BE2C (cell line): ENCODE data around the gene DRD1.
"Not testable (repeated sequence)": the region's sequence is repeated elsewhere in the genome, so short reads cannot be mapped to it uniquely, and the experiment has no call there.

Experiments
- DNase-seq: peaks from one replicate; pipeline ENCODE4 v3.0.0-alpha.2; 2020
- H3K27me3 ChIP-seq: fragments of 250-450 bp; sonication (Bioruptor Pico); 2 replicates; pipeline ENCODE4 v1.5.1; 2020; ENCODE audit warnings: mild to moderate bottlenecking
- H3K36me3 ChIP-seq: fragments of 250-450 bp; sonication (Bioruptor Pico); 2 replicates; pipeline ENCODE4 v1.5.1; 2020; ENCODE audit warnings: mild to moderate bottlenecking
- H3K4me1 ChIP-seq: fragments of 250-450 bp; sonication (Bioruptor Pico); 2 replicates; pipeline ENCODE4 v1.5.1; 2020
- H3K4me3 ChIP-seq: 2 replicates; pipeline ENCODE4 v1.5.1; 2011; ENCODE audit warnings: low read depth, low read length
- H3K9me3 ChIP-seq: fragments of 250-450 bp; sonication (Bioruptor Pico); 2 replicates; pipeline ENCODE4 v1.5.1; 2020
- CTCF ChIP-seq: IDR thresholded peaks from 2 replicates; pipeline ENCODE4 v1.5.1; 2012; ENCODE audit warnings: mild to moderate bottlenecking, low read depth, low read length

The DRD1 gene

GRCh38 chr5:175460126-175460525 lies 16.1 kb upstream of the DRD1 start:
- TF ChIP-seq CTCF: peak; percentile 59
- no peak for DNase-seq
- Histone ChIP-seq H3K36me3 (no peaks in the 10 kb centered on the region), H3K9me3 (no peaks in the 10 kb centered on the region), H3K4me3 (no peak overlapping the region), H3K27me3 (peaks cover 14% of the 10 kb centered on the region), H3K4me1 (no peaks in the 10 kb centered on the region)

- Histone ChIP-seq H3K27me3 (peaks cover 34% of the 10 kb centered on the region), H3K36me3 (no peaks in the 10 kb centered on the region), H3K4me1 (no peaks in the 10 kb centered on the region), H3K4me3 (no peak overlapping the region), H3K9me3 (no peaks in the 10 kb centered on the region)
- no peak for TF ChIP-seq CTCF
- DNase-seq: no peak
These were observed 13.5 kb upstream of the DRD1 start for GRCh38 chr5:175457466-175457865.

DNA sequence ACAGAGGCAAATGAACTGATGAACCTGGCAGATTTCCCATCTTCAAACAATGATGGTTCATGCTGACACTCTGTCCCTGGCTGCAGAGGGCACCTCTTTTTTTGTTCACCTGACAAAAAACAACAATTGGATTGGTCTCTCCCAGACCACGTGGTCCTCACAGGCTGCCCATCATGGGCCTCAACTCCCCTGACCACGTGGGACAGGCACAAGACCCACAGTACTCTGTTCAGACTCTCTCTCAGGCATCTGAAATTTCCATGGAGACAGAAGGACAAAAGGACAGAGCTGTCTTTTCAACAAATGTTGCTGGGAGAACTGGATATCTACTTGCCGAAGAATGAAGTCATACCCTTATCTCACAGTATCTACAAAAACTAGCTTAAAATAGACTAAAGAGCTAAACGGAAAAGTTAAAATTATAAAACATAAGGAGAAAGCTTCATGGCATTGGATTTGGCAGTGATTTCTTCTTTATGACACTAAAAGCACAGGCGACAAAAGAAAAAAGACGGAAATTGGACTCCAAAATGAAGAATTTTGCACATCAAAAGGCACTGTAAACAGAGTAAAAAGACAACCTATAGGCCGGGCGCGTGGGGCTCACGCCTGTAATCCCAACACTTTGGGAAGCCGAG lies 12.2 kb upstream of the DRD1 start:
- Histone ChIP-seq H3K9me3 (no peaks in the 10 kb centered on the region), H3K27me3 (peaks cover 43% of the 10 kb centered on the region), H3K36me3 (no peaks in the 10 kb centered on the region), H3K4me3 (no peak overlapping the region), H3K4me1 (no peaks in the 10 kb centered on the region)
- no peak for TF ChIP-seq CTCF
- no peak for DNase-seq

DNA sequence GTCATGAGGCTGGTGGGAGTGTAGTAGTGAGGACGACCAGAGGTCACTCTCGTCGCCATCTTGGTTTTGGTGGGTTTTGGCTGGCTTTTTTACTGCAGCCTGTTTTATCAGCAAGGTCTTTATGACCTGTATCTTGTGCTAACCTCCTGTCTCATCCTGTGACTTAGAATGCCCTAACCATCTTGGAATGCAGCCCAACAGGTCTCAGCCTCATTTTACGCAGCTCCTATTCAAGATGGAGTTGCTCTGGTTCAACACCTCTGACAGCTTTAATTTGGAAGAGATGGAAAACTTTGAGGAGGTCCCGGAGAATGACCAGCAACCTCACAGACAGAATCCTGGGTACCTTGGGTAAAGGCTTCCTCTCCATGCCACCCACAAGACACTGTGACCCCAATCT lies 10.4 kb upstream of the DRD1 start:
- peaks cover 61% of the 10 kb centered on the region for H3K27me3 ChIP-seq
- H3K4me3 ChIP-seq, H3K36me3 ChIP-seq, H3K4me1 ChIP-seq, H3K9me3 ChIP-seq, DNase-seq: not testable (repeated sequence)

DNA sequence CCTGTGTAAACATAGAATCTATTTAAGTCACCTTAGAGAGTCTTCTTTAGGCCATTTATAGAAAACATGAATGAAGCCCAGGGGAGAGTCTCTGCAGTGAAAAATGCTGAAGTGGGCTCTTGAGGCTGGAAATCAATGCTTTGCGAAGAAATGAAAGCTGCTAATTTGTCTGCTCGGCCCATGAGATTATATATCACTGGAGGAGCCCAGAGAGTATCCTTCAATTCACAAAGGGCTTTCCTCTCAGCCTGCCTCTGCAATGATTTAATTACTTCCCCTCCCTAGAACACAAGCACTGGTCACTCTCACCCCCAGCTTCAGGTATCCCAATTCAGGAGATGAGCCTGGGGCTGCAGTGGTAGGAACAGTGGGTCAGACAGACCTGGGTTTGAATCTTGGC lies 8.2 kb upstream of the DRD1 start:
- no peak for DNase-seq
- Histone ChIP-seq H3K4me1 (no peaks in the 10 kb centered on the region), H3K36me3 (no peaks in the 10 kb centered on the region), H3K9me3 (no peaks in the 10 kb centered on the region), H3K4me3 (no peak overlapping the region), H3K27me3 (peaks cover 68% of the 10 kb centered on the region)
- TF ChIP-seq CTCF: no peak

- Histone ChIP-seq H3K9me3 (no peaks in the 10 kb centered on the region), H3K27me3 (peaks cover 82% of the 10 kb centered on the region), H3K4me1 (no peaks in the 10 kb centered on the region), H3K4me3 (no peak overlapping the region), H3K36me3 (no peaks in the 10 kb centered on the region)
- no peak for TF ChIP-seq CTCF
- DNase-seq: no peak
These were observed 4.3 kb upstream of the DRD1 start for GRCh38 chr5:175448276-175448675.

GRCh38 chr5:175447571-175447970 lies 3.6 kb upstream of the DRD1 start:
- TF ChIP-seq CTCF: no peak

DNA sequence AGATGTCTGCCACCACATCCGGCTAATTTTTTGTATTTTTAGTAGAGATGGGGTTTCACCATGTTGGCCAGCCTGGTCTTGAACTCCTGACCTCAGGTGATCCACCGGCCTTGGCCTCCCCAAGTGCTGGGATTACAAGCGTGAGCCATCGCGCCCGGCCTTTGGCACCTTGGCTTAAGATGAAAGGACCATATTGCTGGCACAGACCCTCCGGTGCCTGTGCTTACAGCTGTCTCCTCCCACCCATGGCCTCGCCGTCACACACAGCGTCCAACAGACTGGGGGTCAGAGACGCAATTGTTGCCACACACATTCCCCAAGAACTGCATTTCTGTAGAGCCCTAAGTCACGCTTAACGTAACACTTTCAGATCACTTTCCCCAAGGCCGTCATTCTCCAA lies 2.4 kb upstream of the DRD1 start:
- DNase-seq, H3K4me3 ChIP-seq, H3K9me3 ChIP-seq, H3K36me3 ChIP-seq, H3K4me1 ChIP-seq: not testable (repeated sequence)
- peaks cover 84% of the 10 kb centered on the region for H3K27me3 ChIP-seq

More at GRCh38 chr5:175447571-175447970, 3.6 kb upstream of the DRD1 start:
- no peaks in the 10 kb centered on the region for H3K36me3 ChIP-seq
- H3K27me3 ChIP-seq: peaks cover 84% of the 10 kb centered on the region
- H3K4me1 ChIP-seq: no peaks in the 10 kb centered on the region
- no peak for DNase-seq
- no peak overlapping the region for H3K4me3 ChIP-seq
- no peaks in the 10 kb centered on the region for H3K9me3 ChIP-seq
